ENCODE results near the gene FANCD2OS. TPM values are rescaled to one million over a fixed set of nuclear protein-coding genes. Genes with fewer than 3 reads are reported as not detected.
"Not testable (repeated sequence)": the region's sequence is repeated elsewhere in the genome, so short reads cannot be mapped to it uniquely, and the experiment has no call there.

Gene FANCD2OS
- total RNA-seq, 1 donor from 2014 or later: not detected

- Histone ChIP-seq H3K36me3 (no peaks in the 10 kb centered on the region), H3K9me3 (no peaks in the 10 kb centered on the region), H3K27ac (no peak overlapping the region), H3K4me3 (no peak overlapping the region), H3K4me1 (no peaks in the 10 kb centered on the region), H3K27me3 (no peaks in the 10 kb centered on the region)
- no peak for TF ChIP-seq CTCF (IDR thresholded peaks at IDR 0.05)
- intact Hi-C loops (cut with DNase I): no loop called here
- no peak for DNase-seq (ENCODE audit: low spot score in 2 of 2)
These were observed 33.4 kb downstream of the FANCD2OS start for GRCh38 chr3:10074666-10075065.

GRCh38 chr3:10070077-10070476 is 38.0 kb downstream of the FANCD2OS start:
- H3K36me3 ChIP-seq; DNase-seq (ENCODE audit: low spot score in 2 of 2); H3K4me1 ChIP-seq; H3K27me3 ChIP-seq; intact Hi-C loops (cut with DNase I); H3K9me3 ChIP-seq; H3K27ac ChIP-seq; H3K4me3 ChIP-seq: not testable (repeated sequence)

- no peak overlapping the region for H3K27ac ChIP-seq
- no peaks in the 10 kb centered on the region for H3K36me3 ChIP-seq
- no peaks in the 10 kb centered on the region for H3K9me3 ChIP-seq
- H3K4me1 ChIP-seq: no peaks in the 10 kb centered on the region
- DNase-seq (ENCODE audit: low spot score in 2 of 2): no peak
- TF ChIP-seq CTCF (IDR thresholded peaks at IDR 0.05): no peak
- H3K4me3 ChIP-seq: no peak overlapping the region
- intact Hi-C loops (cut with DNase I): no loop called here
- H3K27me3 ChIP-seq: no peaks in the 10 kb centered on the region
These were observed 53.0 kb downstream of the FANCD2OS start for GRCh38 chr3:10055097-10055496.

Other genes with a start within 250 kb of the FANCD2OS start
- gene CIDEC, start 228.0 kb downstream of the FANCD2OS start, total RNA-seq: 29.9 TPM
- 55.2 TPM for gene JAGN1, start 217.6 kb downstream of the FANCD2OS start, total RNA-seq
- gene IL17RE, start 205.4 kb downstream of the FANCD2OS start, total RNA-seq: 21.7 TPM
- 82.5 TPM for gene IL17RC, start 191.2 kb downstream of the FANCD2OS start, total RNA-seq
- 35.8 TPM for gene CRELD1, start 174.4 kb downstream of the FANCD2OS start, total RNA-seq
- 1.1 TPM for gene PRRT3, start 155.8 kb downstream of the FANCD2OS start, total RNA-seq
- 12.3 TPM for gene EMC3, start 121.4 kb downstream of the FANCD2OS start, total RNA-seq
- 54.6 TPM for gene FANCD2, start 81.8 kb downstream of the FANCD2OS start, total RNA-seq
- gene BRK1, start 7.4 kb upstream of the FANCD2OS start, total RNA-seq: 87.3 TPM
- gene VHL, start 33.5 kb upstream of the FANCD2OS start, total RNA-seq: 34.4 TPM
- 1.3 TPM for gene IRAK2, start 56.7 kb upstream of the FANCD2OS start, total RNA-seq
- gene TATDN2, start 140.2 kb upstream of the FANCD2OS start, total RNA-seq: 29.1 TPM
- gene GHRL, start 184.7 kb upstream of the FANCD2OS start, total RNA-seq: not detected
- 63.0 TPM for gene SEC13, start 212.9 kb upstream of the FANCD2OS start, total RNA-seq

Data from ascending aorta (tissue), 2 donors.